ENCODE results near the gene SLC35E2B.
A peak's percentile ranks its signal among the peaks of the same experiment; 100 is the strongest.
"Not testable (repeated sequence)": the region's sequence is repeated elsewhere in the genome, so short reads cannot be mapped to it uniquely, and the experiment has no call there.

SLC35E2B gene

GRCh38 chr1:1692714-1693647 lies at the start of gene SLC35E2B:
TSS of gene SLC35E2B (minus strand) at chr1:1692795. CDS start at chr1:1676699, 16,096 bp downstream.
- peak; percentile 79 for DNase-seq (ENCODE audit: low spot score)

DNA sequence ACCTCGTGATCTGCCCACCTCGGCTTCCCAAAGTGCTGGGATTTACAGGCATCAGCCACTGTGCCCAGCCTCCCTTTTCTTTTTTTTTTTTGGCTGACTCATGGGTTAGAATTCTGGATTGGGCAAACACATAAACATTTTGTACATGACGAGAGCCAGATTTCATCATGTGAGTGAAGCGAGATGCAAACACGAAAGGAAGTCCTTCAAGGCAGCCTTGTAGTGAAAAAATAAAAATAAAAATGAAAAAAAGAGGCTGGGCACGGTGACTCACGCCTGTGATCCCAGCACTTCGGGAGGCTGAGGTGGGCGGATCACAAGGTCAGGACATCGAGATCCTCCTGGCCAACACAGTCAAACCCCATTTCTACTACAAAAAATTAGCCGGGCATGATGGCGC lies 48.4 kb upstream of the SLC35E2B start:
- DNase-seq (ENCODE audit: low spot score) = not testable (repeated sequence)

DNA sequence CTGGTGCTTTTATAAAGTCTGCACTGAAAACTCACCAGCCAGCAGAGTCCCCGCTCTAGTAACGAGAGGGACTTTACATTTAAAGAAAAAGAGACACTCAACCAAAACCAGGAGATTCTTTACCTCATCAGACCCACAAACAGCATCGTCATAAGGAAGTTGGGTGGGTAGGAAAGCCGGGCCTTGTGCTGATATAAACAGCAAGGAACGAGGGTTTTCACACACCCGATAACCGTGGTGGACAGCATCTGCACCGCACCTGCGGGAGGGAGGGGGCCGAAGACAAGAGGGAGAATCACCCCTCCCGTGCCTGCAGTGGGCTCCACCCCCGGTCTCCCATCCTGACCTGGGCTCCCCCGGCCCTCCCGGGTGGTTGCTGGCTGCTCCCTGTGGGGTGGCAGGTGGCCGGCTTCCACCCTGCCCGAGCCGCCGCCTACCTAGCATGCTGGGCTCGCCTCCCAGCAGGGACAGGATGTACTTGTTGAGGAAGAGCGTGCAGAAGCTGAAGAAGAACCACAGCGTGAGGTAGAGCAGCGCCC lies 46.3 kb upstream of the SLC35E2B start:
- DNase-seq (ENCODE audit: low spot score) = not testable (repeated sequence)

DNA sequence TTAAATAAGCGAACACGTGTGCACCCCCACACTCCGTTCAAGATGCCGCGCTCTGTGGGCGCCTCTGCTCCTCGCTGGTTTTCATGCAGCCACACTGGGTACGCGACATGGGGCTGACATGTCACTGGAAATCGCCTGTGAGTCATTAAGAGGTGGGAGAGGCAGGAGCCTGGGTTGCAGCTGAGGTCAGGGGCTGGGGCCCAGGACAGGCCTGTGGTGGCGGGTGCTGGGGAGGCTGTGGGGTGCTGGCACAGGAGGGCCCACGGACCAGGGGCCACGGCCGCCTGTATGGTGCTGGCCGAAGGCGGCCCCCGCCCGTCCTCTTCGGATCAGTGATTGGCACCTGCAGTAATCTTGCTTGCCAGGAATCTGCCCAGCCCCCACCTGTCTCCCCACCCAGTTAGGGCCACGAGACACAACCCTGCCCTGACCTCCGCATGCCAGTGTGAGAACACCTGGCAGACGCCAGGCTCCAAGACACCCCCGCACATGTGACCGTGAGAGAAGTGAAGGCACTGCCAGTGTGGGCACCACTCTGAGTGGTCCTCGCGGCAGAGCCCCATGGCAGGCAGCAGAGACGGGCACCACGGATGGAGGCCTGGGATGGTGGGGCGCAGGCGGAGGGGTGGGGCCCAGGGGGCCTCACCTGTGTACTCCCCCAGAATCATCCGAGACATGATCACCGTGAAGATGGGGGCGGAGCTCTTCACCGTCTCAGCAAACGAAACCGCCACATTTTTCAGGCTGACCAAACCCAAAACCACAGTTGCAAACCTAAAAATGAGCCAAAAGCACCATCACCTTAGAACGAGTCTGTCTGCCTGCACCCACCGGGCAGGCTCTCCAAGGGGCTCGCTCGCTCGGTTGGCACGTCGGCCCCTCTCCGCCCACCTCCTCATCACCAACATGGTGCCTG lies 45.3 kb upstream of the SLC35E2B start:
- not testable (repeated sequence) for DNase-seq (ENCODE audit: low spot score)

GRCh38 chr1:1732381-1732780 lies 39.8 kb upstream of the SLC35E2B start:
- DNase-seq (ENCODE audit: low spot score) = no peak

DNA sequence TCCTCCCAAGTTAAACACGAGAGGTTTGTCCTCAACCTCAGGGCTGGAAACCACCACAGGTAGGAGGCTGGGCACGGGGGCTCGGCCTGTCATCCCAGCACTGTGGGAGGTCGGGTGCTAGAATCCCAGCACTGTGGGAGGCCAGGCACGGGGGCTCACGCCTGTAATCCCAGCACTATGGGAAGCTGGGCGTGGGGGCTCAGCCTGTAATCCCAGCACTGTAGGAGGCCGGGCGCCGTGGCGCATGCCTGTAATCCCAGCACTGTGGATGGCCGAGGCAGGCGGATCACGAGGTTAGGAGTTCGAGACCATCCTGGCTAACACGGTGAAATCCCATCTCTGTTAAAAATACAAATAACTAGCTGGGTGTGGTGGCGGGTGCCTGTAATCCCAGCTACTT lies 38.3 kb upstream of the SLC35E2B start:
- no peak for DNase-seq (ENCODE audit: low spot score)

- not testable (repeated sequence) for DNase-seq (ENCODE audit: low spot score)
Measured at GRCh38 chr1:1730230-1730629, 37.6 kb upstream of the SLC35E2B start.

- DNase-seq (ENCODE audit: low spot score) = not testable (repeated sequence)
Measured at GRCh38 chr1:1729116-1729816, 36.7 kb upstream of the SLC35E2B start.

GRCh38 chr1:1728308-1729005 lies 35.9 kb upstream of the SLC35E2B start:
- not testable (repeated sequence) for DNase-seq (ENCODE audit: low spot score)

- DNase-seq (ENCODE audit: low spot score) = not testable (repeated sequence)
Measured at GRCh38 chr1:1727131-1727651, 34.6 kb upstream of the SLC35E2B start.

DNA sequence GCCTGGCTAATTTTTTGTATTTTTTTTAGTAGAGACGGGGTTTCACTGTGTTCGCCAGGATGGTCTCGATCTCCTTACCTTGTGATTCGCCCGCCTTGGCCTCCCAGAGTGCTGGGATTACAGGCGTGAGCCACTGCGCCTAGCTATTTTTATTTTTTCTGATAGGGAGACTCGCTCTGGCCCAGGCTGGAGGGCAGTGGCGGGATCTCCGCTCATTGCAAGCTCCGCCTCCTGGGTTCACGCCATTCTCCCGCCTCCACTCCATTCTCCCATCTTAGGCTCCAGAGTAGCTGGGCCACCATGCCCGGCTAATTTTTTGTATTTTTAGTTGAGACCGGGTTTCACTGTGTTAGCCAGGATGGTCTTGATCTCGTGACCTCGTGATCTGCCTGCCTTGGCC lies 33.5 kb upstream of the SLC35E2B start:
- DNase-seq (ENCODE audit: low spot score) = not testable (repeated sequence)

GRCh38 chr1:1724035-1724864 lies 31.7 kb upstream of the SLC35E2B start, which contains the start of gene CDK11A:
TSS of gene CDK11A (minus strand) at chr1:1724357. CDS start at chr1:1722818, 1,539 bp downstream.
- DNase-seq (ENCODE audit: low spot score) = peak; percentile 99

GRCh38 chr1:1721201-1721600 lies 28.6 kb upstream of the SLC35E2B start:
- no peak for DNase-seq (ENCODE audit: low spot score)

DNA sequence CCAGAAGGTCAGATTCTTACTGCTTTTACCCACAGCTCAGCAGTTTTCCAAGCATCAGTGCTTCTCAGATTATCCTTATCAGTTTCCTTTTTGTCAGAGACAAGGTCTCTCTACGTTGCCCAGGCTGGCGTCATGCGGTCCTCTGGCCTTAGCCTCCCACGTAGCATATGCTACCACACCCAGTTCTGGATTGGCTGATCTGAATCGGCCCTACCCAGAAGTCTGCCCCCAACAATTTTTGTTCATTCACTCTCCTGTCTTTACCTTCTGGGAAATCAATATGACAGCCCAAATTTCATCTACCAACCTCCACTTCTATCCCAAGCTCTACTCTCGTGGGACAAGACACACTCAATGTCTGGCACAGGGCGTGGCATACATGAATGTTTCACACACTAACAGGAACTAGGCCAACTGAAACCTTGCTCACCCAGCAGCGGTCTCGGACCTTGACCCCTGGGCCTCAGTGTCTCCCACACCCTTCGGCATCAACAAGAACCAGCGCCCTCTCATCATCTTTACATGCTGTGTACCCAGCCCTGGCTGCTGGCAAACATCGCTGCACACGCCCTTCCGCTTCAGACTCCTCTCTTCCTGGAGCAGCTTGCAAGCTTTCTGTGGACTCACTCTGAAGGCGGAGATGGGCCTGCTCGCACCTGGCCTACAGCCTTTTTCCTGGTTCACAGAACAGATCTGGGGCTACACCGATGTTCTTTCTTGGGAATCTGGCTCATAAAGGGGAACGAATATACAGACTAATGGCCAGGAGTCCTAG lies 22.7 kb upstream of the SLC35E2B start:
- DNase-seq (ENCODE audit: low spot score) = not testable (repeated sequence)

DNA sequence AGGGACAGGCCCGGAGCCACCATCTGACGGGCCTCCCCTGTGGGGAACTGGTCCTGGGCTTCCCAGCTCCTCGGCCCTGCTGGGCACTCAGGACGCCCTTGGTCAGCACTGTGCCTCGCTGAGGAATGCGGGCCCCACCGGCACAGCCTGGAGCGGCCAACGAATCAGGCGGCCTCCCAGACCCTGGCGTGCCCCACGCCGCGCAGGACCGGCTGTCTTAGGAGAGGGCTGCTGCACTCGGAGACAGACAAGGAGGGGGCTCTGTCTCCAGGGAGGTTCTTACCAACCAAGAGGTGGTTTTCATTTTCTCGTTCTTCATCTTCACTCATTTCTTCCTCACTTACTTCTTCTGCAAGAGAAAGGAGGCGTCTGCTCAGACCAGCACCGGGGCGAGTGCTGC lies 15.3 kb upstream of the SLC35E2B start:
- not testable (repeated sequence) for DNase-seq (ENCODE audit: low spot score)

DNA sequence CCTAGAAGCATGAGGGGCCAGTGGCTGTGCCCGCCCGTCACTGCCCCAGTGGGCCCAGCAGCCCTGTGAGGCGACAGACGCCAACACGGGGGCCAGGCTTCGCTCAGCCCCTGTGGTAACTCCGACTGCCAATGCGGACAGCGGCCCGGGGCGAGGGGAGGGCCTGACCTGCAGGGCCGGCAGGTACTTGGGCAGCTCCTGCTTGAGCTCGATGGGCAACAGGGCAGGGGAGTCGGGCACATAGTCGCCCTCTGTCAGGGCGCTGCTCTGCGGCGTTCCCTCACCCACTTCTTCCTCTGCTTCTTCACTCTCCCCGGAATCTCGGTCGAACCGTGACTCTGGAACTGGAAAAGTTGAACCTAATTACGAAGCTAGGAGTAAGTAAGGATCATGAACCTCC lies 14.6 kb upstream of the SLC35E2B start:
- DNase-seq (ENCODE audit: low spot score) = not testable (repeated sequence)

DNA sequence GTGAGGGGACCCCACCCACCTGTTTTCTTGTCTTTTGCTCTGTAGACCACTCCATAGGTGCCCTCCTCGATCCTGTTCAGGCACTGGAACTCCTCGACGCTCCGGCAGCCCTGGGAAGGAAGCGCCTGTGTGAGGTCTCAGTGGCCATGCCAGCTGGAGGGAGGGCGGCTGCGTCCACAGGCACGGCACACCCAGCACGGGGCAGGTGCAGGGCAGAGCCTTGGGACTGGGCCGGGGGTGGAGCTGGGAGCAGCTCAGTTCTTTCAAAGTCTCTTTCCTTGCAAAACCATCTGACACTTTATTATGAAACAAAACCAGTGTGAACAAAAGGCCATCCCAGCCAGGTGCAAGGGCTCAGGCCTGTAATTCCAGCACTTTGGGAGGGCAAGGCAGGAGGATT lies 13.0 kb upstream of the SLC35E2B start:
- DNase-seq (ENCODE audit: low spot score) = not testable (repeated sequence)

GRCh38 chr1:1704284-1704957 lies 11.8 kb upstream of the SLC35E2B start:
- not testable (repeated sequence) for DNase-seq (ENCODE audit: low spot score)
